GM12891 (cell line): ENCODE data around the gene PIK3R1.

Experiments
- POLR2A ChIP-seq: IDR thresholded peaks from 2 replicates; pipeline ENCODE4 v1.6.1; 2011; ENCODE audit warnings: low read depth, low read length, control low read depth
- POLR2AphosphoS5 ChIP-seq: IDR thresholded peaks from 2 replicates; pipeline ENCODE4 v1.6.1; 2011; ENCODE audit warnings: low read depth, low read length, control low read depth
- POU2F2 ChIP-seq: IDR thresholded peaks from 2 replicates; pipeline ENCODE4 v1.6.1; 2011; ENCODE audit warnings: low read depth, mild to moderate bottlenecking, control low read depth, low read length, moderate library complexity
- TAF1 ChIP-seq: IDR thresholded peaks from 2 replicates; pipeline ENCODE4 v1.6.1; 2011; ENCODE audit warnings: low read depth, low read length, control low read depth

DNA sequence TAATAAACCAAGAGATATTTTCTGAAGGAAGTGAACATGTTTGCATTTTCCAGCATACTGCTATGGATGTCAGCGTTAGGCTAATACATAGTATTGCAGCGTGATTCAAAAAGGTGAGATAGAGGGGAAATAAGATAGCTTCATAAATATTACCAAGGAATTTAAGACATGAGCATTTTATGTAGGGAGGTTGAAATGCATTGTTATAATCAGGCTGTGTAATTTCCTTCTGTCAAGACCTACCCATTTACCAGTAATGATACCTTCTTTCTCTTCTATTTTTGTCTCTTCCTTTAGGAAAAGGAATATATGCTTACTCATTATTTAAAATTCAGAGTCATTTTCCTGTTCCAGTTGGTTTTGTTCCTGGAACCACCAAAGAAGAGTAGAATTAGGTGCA lies 33.3 kb downstream of the PIK3R1 start:
- no peak for TF ChIP-seq POLR2A
- TF ChIP-seq POLR2AphosphoS5, result no peak
- no peak for TF ChIP-seq TAF1
- TF ChIP-seq POU2F2, result no peak
